Measurements from ENCODE around the gene RAPGEF6. TPM values are rescaled to one million over a fixed set of nuclear protein-coding genes. Genes with fewer than 3 reads are reported as not detected.
"Not testable (repeated sequence)": the region's sequence is repeated elsewhere in the genome, so short reads cannot be mapped to it uniquely, and the experiment has no call there.

The RAPGEF6 gene
- total RNA-seq, 1 donor from 2014 or later = 22.9 TPM

- intact Hi-C loops (cut with DNase I) = no loop called here
- H3K4me3 ChIP-seq = no peak overlapping the region
- H3K36me3 ChIP-seq = peaks cover 0 to 2% of the 10 kb centered on the region in 2 donors
- no peak overlapping the region for H3K27ac ChIP-seq
- H3K27me3 ChIP-seq = no peaks in the 10 kb centered on the region
- H3K9me3 ChIP-seq = no peaks in the 10 kb centered on the region
- H3K4me1 ChIP-seq = peaks cover 0 to 4% of the 10 kb centered on the region in 2 donors
- TF ChIP-seq, protein P1, sequence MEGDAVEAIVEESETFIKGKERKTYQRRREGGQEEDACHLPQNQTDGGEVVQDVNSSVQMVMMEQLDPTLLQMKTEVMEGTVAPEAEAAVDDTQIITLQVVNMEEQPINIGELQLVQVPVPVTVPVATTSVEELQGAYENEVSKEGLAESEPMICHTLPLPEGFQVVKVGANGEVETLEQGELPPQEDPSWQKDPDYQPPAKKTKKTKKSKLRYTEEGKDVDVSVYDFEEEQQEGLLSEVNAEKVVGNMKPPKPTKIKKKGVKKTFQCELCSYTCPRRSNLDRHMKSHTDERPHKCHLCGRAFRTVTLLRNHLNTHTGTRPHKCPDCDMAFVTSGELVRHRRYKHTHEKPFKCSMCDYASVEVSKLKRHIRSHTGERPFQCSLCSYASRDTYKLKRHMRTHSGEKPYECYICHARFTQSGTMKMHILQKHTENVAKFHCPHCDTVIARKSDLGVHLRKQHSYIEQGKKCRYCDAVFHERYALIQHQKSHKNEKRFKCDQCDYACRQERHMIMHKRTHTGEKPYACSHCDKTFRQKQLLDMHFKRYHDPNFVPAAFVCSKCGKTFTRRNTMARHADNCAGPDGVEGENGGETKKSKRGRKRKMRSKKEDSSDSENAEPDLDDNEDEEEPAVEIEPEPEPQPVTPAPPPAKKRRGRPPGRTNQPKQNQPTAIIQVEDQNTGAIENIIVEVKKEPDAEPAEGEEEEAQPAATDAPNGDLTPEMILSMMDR (IDR thresholded peaks at IDR 0.05) = no peak
- no peak for DNase-seq (ENCODE audit: low spot score in 2 of 2)
Measured at GRCh38 chr5:131413605-131414559, 221.1 kb downstream of the RAPGEF6 start.

DNA sequence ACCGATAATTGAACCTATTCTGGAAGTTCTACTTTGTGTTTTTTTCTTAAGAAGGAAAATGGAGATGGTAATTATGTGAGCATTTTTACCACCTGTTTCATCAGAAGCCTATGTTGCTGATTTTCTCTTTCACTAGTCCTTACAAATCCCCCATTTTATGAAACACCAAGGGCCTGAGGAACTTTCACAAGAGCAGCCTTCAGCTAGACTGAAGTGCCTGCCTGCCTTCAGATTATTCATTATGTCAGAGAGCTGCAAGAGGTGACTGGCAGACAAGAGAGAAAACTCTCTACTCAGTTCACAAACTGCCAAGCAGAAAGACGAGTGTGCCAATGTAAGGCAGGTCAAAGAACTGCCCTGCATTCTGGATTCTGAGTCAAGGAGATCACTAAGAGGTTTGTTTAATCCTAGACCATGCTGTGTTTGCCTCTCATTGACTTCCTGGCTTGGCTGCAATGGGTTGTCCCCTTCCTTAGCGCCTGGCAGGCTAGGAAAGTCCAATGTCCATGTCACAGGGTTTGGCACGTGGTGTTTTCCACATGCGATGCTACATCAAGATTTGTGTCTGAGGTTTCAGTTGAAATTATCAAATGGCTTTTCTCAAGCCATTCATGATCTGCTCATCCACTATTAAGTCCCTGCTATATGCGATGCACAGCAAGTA is 227.9 kb downstream of the RAPGEF6 start:
- Histone ChIP-seq H3K4me1 (no peaks in the 10 kb centered on the region), H3K27ac (no peak overlapping the region), H3K27me3 (no peaks in the 10 kb centered on the region), H3K36me3 (peaks cover 9 to 27% of the 10 kb centered on the region in 2 donors), H3K4me3 (no peak overlapping the region), H3K9me3 (peaks cover 0 to 15% of the 10 kb centered on the region in 2 donors)
- TF ChIP-seq, protein P1 (IDR thresholded peaks at IDR 0.05) = no peak
- intact Hi-C loops (cut with DNase I) = no loop called here
- no peak for DNase-seq (ENCODE audit: low spot score in 2 of 2)

DNA sequence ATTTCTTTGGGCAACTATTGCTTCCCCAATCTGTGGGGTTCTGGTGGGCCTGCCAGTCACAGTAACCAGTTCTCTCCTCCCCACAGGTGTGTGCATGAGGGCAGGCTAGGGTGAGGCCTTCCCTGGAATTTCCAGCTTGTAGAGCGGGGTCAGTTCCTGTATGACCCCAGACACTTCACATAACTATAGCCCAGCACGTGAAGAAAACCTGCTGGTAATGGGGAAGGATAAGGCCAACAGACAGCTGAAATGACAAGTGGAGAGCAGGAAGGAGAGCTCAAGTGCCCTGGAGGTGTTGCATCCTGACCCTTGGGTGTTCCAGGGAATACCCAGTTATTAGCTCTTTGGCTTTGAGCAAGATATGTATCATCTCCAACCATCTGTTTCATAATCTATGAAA is 229.0 kb downstream of the RAPGEF6 start:
- TF ChIP-seq, protein P1 (IDR thresholded peaks at IDR 0.05) = no peak
- intact Hi-C loops (cut with DNase I) = no loop called here
- peaks cover 14 to 29% of the 10 kb centered on the region in 2 donors for H3K36me3 ChIP-seq

GRCh38 chr5:131405674-131406073 is 229.4 kb downstream of the RAPGEF6 start:
- intact Hi-C loops (cut with DNase I) = no loop called here
- DNase-seq (ENCODE audit: low spot score in 2 of 2) = no peak
- no peaks in the 10 kb centered on the region for H3K4me1 ChIP-seq
- no peak overlapping the region for H3K4me3 ChIP-seq
- no peak overlapping the region for H3K27ac ChIP-seq
- peaks cover 0 to 24% of the 10 kb centered on the region in 2 donors for H3K9me3 ChIP-seq
- no peaks in the 10 kb centered on the region for H3K27me3 ChIP-seq
- TF ChIP-seq, protein P1 (IDR thresholded peaks at IDR 0.05) = no peak
- peaks cover 14 to 29% of the 10 kb centered on the region in 2 donors for H3K36me3 ChIP-seq

More for the DNA sequence above, 229.0 kb downstream of the RAPGEF6 start:
- DNase-seq (ENCODE audit: low spot score in 2 of 2) = no peak
- no peaks in the 10 kb centered on the region for H3K27me3 ChIP-seq
- H3K4me1 ChIP-seq = no peaks in the 10 kb centered on the region
- no peak overlapping the region for H3K4me3 ChIP-seq
- peaks cover 0 to 24% of the 10 kb centered on the region in 2 donors for H3K9me3 ChIP-seq
- no peak overlapping the region for H3K27ac ChIP-seq

DNA sequence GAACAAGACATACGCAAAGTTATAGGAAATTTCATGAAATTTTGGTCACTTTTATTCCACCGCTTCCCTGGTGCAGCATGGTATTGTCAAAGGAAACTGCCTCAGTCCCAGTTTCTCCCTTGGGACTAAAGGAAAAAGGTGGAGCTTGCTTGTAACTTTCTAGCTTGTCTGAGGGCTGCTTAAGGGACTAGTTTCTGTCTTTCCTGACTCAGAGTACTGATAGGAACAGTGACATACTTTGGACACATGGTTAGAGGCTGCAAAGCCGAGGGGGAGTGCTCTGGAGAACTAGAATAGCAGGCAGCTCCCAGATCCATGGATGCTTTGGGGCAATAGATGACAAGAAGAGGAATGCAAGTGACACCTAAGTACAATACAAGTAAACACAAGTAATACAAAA is 234.4 kb downstream of the RAPGEF6 start:
- Histone ChIP-seq H3K36me3 (peaks cover 8 to 11% of the 10 kb centered on the region in 2 donors), H3K4me3 (no peak overlapping the region), H3K27me3 (no peaks in the 10 kb centered on the region), H3K4me1 (no peaks in the 10 kb centered on the region), H3K27ac (no peak overlapping the region), H3K9me3 (peaks cover 0 to 24% of the 10 kb centered on the region in 2 donors)
- TF ChIP-seq, protein P1 (IDR thresholded peaks at IDR 0.05) = no peak
- intact Hi-C loops (cut with DNase I) = no loop called here
- no peak for DNase-seq (ENCODE audit: low spot score in 2 of 2)

DNA sequence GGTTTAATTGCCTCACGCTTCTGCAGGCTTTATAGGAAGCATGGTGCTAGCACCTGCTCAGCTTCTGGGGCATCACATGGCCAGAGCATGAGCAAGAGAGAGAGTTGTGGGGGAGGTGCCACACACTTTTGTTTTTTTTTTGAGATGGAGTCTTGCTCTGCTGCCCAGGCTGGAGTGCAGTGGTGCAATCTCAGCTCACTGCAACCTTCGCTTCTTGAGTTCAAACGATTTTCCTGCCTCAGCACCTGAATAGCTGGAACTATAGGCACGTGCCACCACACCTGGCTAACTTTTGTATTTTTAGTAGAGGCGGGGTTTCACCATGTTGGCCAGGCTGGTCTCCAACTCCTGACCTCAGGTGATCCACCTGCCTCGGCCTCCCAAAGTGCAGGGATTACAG is 236.0 kb downstream of the RAPGEF6 start:
- H3K27ac ChIP-seq; H3K4me1 ChIP-seq; H3K27me3 ChIP-seq; DNase-seq (ENCODE audit: low spot score in 2 of 2); intact Hi-C loops (cut with DNase I); H3K4me3 ChIP-seq: not testable (repeated sequence)
- Histone ChIP-seq H3K9me3 (peaks cover 0 to 24% of the 10 kb centered on the region in 2 donors), H3K36me3 (peaks cover 8 to 11% of the 10 kb centered on the region in 2 donors)
